Testis (tissue), 2 donors: ENCODE data around the gene ABHD12.

ENCODE experiments used
- POLR2A ChIP-seq: fragments of 450-650 bp; IDR thresholded peaks from one replicate; pipeline ENCODE4 v1.6.1; 2017; ENCODE audit warnings: antibody characterized with exemption, mild to moderate bottlenecking, moderate library complexity
- TF ChIP-seq, protein P1 (sequence below), 3 experiments: fragments of 450-650 bp in 2 of 3; fragments of 200-600 bp in 1 of 3; sonication (generic) in 1 of 3; IDR thresholded peaks; one replicate each; pipeline ENCODE4 v1.5.1; 2016 to 2019; ENCODE audit warnings: antibody characterized with exemption in 3 of 3, mild to moderate bottlenecking in 2 of 3, moderate library complexity in 1 of 3

DNA sequence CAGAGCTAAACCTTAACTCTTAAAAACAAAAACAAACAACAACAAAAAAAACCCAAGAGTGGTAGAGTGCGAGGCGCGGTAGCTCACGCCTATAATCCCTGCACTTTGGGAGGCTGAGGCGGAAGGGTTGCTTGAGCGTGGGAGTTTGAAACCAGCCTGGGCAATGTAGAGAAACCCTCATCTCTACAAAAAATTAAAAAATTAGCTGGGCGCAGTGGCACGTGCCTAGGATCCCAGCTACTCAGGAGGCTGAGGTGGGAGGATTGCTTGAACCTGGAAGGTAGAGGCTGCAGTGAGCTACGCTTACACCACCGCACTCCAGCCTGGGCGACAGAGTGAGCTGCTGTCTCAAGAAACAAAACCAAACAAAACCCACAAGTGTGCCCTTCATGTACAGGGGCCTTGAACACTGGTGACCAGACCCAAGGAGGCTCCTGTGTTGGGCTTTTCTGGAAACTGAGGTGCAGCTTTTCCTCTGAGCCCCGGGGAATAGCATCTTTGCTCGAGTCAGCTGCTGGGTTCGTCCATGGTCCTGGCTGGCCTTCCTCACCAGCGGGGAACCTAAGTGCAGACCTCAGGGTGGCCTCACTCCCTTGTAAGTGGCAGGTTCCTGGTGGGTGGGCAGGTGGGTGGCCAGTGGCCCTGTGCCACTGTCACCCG is 102.9 kb downstream of the ABHD12 start:
- no peak for TF ChIP-seq POLR2A
- TF ChIP-seq, protein P1, sequence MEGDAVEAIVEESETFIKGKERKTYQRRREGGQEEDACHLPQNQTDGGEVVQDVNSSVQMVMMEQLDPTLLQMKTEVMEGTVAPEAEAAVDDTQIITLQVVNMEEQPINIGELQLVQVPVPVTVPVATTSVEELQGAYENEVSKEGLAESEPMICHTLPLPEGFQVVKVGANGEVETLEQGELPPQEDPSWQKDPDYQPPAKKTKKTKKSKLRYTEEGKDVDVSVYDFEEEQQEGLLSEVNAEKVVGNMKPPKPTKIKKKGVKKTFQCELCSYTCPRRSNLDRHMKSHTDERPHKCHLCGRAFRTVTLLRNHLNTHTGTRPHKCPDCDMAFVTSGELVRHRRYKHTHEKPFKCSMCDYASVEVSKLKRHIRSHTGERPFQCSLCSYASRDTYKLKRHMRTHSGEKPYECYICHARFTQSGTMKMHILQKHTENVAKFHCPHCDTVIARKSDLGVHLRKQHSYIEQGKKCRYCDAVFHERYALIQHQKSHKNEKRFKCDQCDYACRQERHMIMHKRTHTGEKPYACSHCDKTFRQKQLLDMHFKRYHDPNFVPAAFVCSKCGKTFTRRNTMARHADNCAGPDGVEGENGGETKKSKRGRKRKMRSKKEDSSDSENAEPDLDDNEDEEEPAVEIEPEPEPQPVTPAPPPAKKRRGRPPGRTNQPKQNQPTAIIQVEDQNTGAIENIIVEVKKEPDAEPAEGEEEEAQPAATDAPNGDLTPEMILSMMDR (IDR thresholded peaks at IDR 0.05): no peak
